Endodermal cell (in vitro differentiated cells): Measurements from ENCODE around the gene TNS3. TPM values are rescaled to one million over a fixed set of nuclear protein-coding genes. Genes with fewer than 3 reads are reported as not detected.

ENCODE experiments used
- DNase-seq: peaks from one replicate; pipeline ENCODE4 v3.0.0-alpha.2; 2017
- H3K27ac ChIP-seq: 2 replicates; pipeline ENCODE4 v1.5.1; 2013; ENCODE audit warnings: mild to moderate bottlenecking, low read depth, low read length, moderate library complexity
- H3K27me3 ChIP-seq: 2 replicates; pipeline ENCODE4 v1.6.1; 2013; ENCODE audit warnings: mild to moderate bottlenecking, low read length, moderate library complexity; ENCODE audit not compliant: insufficient read depth, control insufficient read depth, poor library complexity, severe bottlenecking
- H3K36me3 ChIP-seq: 2 replicates; pipeline ENCODE4 v1.7.0; 2013; ENCODE audit warnings: mild to moderate bottlenecking, low read length, moderate library complexity; ENCODE audit not compliant: control insufficient read depth, insufficient read depth
- H3K4me1 ChIP-seq: one replicate; pipeline ENCODE4 v1.7.0; 2013; ENCODE audit warnings: low read length; ENCODE audit not compliant: control insufficient read depth, insufficient read depth
- H3K4me3 ChIP-seq: 2 replicates; pipeline ENCODE4 v1.5.1; 2013; ENCODE audit warnings: mild to moderate bottlenecking, low read length, moderate library complexity
- H3K9ac ChIP-seq: 2 replicates; pipeline ENCODE4 v1.6.1; 2013; ENCODE audit warnings: mild to moderate bottlenecking, low read length, moderate library complexity; ENCODE audit not compliant: poor library complexity, severe bottlenecking; ENCODE audit errors: extremely low read depth
- H3K9me3 ChIP-seq: 2 replicates; pipeline ENCODE4 v1.6.1; 2013; ENCODE audit warnings: mild to moderate bottlenecking, low read length, moderate library complexity; ENCODE audit not compliant: control insufficient read depth
- H3K27ac Mint-ChIP-seq: 2 replicates; pipeline ENCODE4 v1.8.0; 2020; ENCODE audit warnings: mixed read lengths
- H3K27me3 Mint-ChIP-seq: 2 replicates; pipeline ENCODE4 v1.8.0; 2021; ENCODE audit warnings: mild to moderate bottlenecking, mixed read lengths; ENCODE audit not compliant: insufficient read depth
- H3K36me3 Mint-ChIP-seq: 2 replicates; pipeline ENCODE4 v1.8.0; 2020; ENCODE audit warnings: low read depth, mixed read lengths
- H3K4me1 Mint-ChIP-seq: 2 replicates; pipeline ENCODE4 v1.8.0; 2020; ENCODE audit warnings: mixed read lengths
- H3K4me3 Mint-ChIP-seq: 2 replicates; pipeline ENCODE4 v1.8.0; 2020; ENCODE audit warnings: mild to moderate bottlenecking, moderate library complexity, mixed read lengths
- H3K9me3 Mint-ChIP-seq: 2 replicates; pipeline ENCODE4 v1.8.0; 2020; ENCODE audit warnings: mild to moderate bottlenecking, mixed read lengths
- WGBS, 2 experiments: methylation state at CpG; one replicate each; pipeline versions ENCODE4 v1.1.5 to v1.1.7; 2013; ENCODE audit warnings: missing lambda C conversion rate in 2 of 2, mixed read lengths in 1 of 2; ENCODE audit not compliant: insufficient coverage in 1 of 2, insufficient read length in 1 of 2; 5-methylcytosine and 5-hydroxymethylcytosine counted together
- total RNA-seq, 2 donors: library from RNA; stranded (reverse); fragmentation: NEBNext Ultra II Directional in 1 of 2; extraction: Animal tissue kit (Norgen Biotek cat#: 25700) in 1 of 2; gene quantifications; 2 replicates in 1 of 2; 3 replicates in 1 of 2; pipeline ENCODE4 v1.2.1, GENCODE V29; 2021
- TF ChIP-seq, protein P1 (sequence below): fragments of 200-600 bp; sonication (generic); conservative IDR thresholded peaks from 2 replicates; pipeline ENCODE4 v1.5.0; 2021; ENCODE audit warnings: antibody characterized with exemption, mild to moderate bottlenecking

TNS3 gene
- total RNA-seq, 2 donors from 2014 or later = 33.8 to 38.5 TPM

- Histone ChIP-seq H3K9ac (no peak overlapping the region), H3K4me3 (no peak overlapping the region), H3K36me3 (no peaks in the 10 kb centered on the region), H3K27ac (no peak overlapping the region), H3K27me3 (no peaks in the 10 kb centered on the region), H3K4me1 (peaks cover 3% of the 10 kb centered on the region), H3K9me3 (no peaks in the 10 kb centered on the region)
- WGBS, 2 experiments = 83 to 93% methylated on average over 1 to 2 of the region's 2 CpGs
- Mint-ChIP-seq H3K9me3 (no peaks in the 10 kb centered on the region), H3K27me3 (no peaks in the 10 kb centered on the region), H3K4me3 (no peak overlapping the region), H3K36me3 (peaks cover 5% of the 10 kb centered on the region), H3K27ac (no peak overlapping the region), H3K4me1 (peaks cover 28% of the 10 kb centered on the region)
- no peak for DNase-seq
- TF ChIP-seq, protein P1, sequence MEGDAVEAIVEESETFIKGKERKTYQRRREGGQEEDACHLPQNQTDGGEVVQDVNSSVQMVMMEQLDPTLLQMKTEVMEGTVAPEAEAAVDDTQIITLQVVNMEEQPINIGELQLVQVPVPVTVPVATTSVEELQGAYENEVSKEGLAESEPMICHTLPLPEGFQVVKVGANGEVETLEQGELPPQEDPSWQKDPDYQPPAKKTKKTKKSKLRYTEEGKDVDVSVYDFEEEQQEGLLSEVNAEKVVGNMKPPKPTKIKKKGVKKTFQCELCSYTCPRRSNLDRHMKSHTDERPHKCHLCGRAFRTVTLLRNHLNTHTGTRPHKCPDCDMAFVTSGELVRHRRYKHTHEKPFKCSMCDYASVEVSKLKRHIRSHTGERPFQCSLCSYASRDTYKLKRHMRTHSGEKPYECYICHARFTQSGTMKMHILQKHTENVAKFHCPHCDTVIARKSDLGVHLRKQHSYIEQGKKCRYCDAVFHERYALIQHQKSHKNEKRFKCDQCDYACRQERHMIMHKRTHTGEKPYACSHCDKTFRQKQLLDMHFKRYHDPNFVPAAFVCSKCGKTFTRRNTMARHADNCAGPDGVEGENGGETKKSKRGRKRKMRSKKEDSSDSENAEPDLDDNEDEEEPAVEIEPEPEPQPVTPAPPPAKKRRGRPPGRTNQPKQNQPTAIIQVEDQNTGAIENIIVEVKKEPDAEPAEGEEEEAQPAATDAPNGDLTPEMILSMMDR = no peak
Measured at GRCh38 chr7:47333554-47333887, 248.4 kb downstream of the TNS3 start.

GRCh38 chr7:47332681-47333553, 249.0 kb downstream of the TNS3 start:
- Mint-ChIP-seq H3K27me3 (no peaks in the 10 kb centered on the region), H3K4me1 (peaks cover 33% of the 10 kb centered on the region), H3K36me3 (peaks cover 5% of the 10 kb centered on the region), H3K27ac (no peak overlapping the region), H3K4me3 (no peak overlapping the region), H3K9me3 (no peaks in the 10 kb centered on the region)
- TF ChIP-seq, protein P1 = no peak
- H3K4me1 ChIP-seq = peaks cover 6% of the 10 kb centered on the region
- no peak overlapping the region for H3K4me3 ChIP-seq
- H3K27me3 ChIP-seq = no peaks in the 10 kb centered on the region
- no peaks in the 10 kb centered on the region for H3K9me3 ChIP-seq
- peak; percentile 44 for DNase-seq
- H3K36me3 ChIP-seq = no peaks in the 10 kb centered on the region
- H3K9ac ChIP-seq = no peak overlapping the region
- peak overlapping the region; percentile 13 for H3K27ac ChIP-seq
- WGBS, 2 experiments = 83 to 87% methylated on average over 5 to 8 of the region's 8 CpGs

GRCh38 chr7:47332213-47332612, 249.7 kb downstream of the TNS3 start:
- Histone ChIP-seq H3K4me3 (no peak overlapping the region), H3K4me1 (peaks cover 8% of the 10 kb centered on the region), H3K9me3 (no peaks in the 10 kb centered on the region), H3K36me3 (no peaks in the 10 kb centered on the region), H3K27ac (peak overlapping the region; percentile 41), H3K9ac (no peak overlapping the region), H3K27me3 (no peaks in the 10 kb centered on the region)
- Mint-ChIP-seq H3K27ac (peak overlapping the region; percentile 8), H3K4me3 (no peak overlapping the region), H3K27me3 (no peaks in the 10 kb centered on the region), H3K9me3 (no peaks in the 10 kb centered on the region), H3K36me3 (peaks cover 5% of the 10 kb centered on the region), H3K4me1 (peaks cover 37% of the 10 kb centered on the region)
- TF ChIP-seq, protein P1 = no peak
- 40 to 59% methylated on average over 2 to 8 of the region's 8 CpGs for WGBS, 2 experiments
- DNase-seq = peak; percentile 78
